ENCODE results near the gene TMEM117.
"Not testable (repeated sequence)": the region's sequence is repeated elsewhere in the genome, so short reads cannot be mapped to it uniquely, and the experiment has no call there.

The TMEM117 gene

GRCh38 chr12:43841253-43841652 lies 5.4 kb downstream of the TMEM117 start:
- no peak for DNase-seq

GRCh38 chr12:43842259-43842658 lies 6.4 kb downstream of the TMEM117 start:
- no peak for DNase-seq

GRCh38 chr12:43847425-43848225 lies 11.7 kb downstream of the TMEM117 start:
- DNase-seq: not testable (repeated sequence)

- no peak for DNase-seq
These were observed 12.3 kb downstream of the TMEM117 start for GRCh38 chr12:43848226-43848507.

- no peak for DNase-seq
These were observed 12.9 kb downstream of the TMEM117 start for GRCh38 chr12:43848786-43849185.

- no peak for DNase-seq
These were observed 16.9 kb downstream of the TMEM117 start for GRCh38 chr12:43852744-43853143.

- no peak for DNase-seq
These were observed 21.1 kb downstream of the TMEM117 start for GRCh38 chr12:43856972-43857371.

GRCh38 chr12:43858096-43858495 lies 22.2 kb downstream of the TMEM117 start:
- no peak for DNase-seq

GRCh38 chr12:43858991-43859390 lies 23.1 kb downstream of the TMEM117 start:
- DNase-seq: no peak

- no peak for DNase-seq
These were observed 25.3 kb downstream of the TMEM117 start for GRCh38 chr12:43861015-43861839.

- DNase-seq: no peak
These were observed 25.9 kb downstream of the TMEM117 start for GRCh38 chr12:43861840-43862150.

- DNase-seq: no peak
These were observed 28.0 kb downstream of the TMEM117 start for GRCh38 chr12:43863770-43864366.

GRCh38 chr12:43864557-43864956 lies 28.7 kb downstream of the TMEM117 start:
- DNase-seq: not testable (repeated sequence)

GRCh38 chr12:43869184-43869583 lies 33.3 kb downstream of the TMEM117 start:
- DNase-seq: no peak

- not testable (repeated sequence) for DNase-seq
These were observed 33.9 kb downstream of the TMEM117 start for GRCh38 chr12:43869765-43870164.

GRCh38 chr12:43871258-43871657 lies 35.4 kb downstream of the TMEM117 start:
- not testable (repeated sequence) for DNase-seq

- DNase-seq: no peak
These were observed 36.5 kb downstream of the TMEM117 start for GRCh38 chr12:43872396-43872795.

- DNase-seq: no peak
These were observed 42.2 kb downstream of the TMEM117 start for GRCh38 chr12:43878050-43878449.

GRCh38 chr12:43880547-43880946 lies 44.7 kb downstream of the TMEM117 start:
- DNase-seq: no peak

GRCh38 chr12:43882578-43883178 lies 46.8 kb downstream of the TMEM117 start:
- peak; percentile 14 for DNase-seq

- no peak for DNase-seq
These were observed 47.4 kb downstream of the TMEM117 start for GRCh38 chr12:43883311-43883710.

- no peak for DNase-seq
These were observed 47.9 kb downstream of the TMEM117 start for GRCh38 chr12:43883748-43884147.

- DNase-seq: no peak
These were observed 49.0 kb downstream of the TMEM117 start for GRCh38 chr12:43884683-43885410.

Measured in stimulated activated CD4-positive, alpha-beta T cell treated with anti-CD3 and anti-CD28 coated beads, Interleukin-15, amount 100 ng/mL, for 24 hours (primary cell).